Measurements from ENCODE around the gene RRAD. TPM values are rescaled to one million over a fixed set of nuclear protein-coding genes. Genes with fewer than 3 reads are reported as not detected.
"Not testable (repeated sequence)": the region's sequence is repeated elsewhere in the genome, so short reads cannot be mapped to it uniquely, and the experiment has no call there.

The RRAD gene
- total RNA-seq, 1 experiment from 2014 or later: 9.4 TPM

- peak; percentile 63 for DNase-seq (ENCODE audit: low read depth)
These were observed 25.8 kb upstream of the RRAD start for GRCh38 chr16:66950971-66951790.

GRCh38 chr16:66950437-66950836 is 25.1 kb upstream of the RRAD start:
- DNase-seq (ENCODE audit: low read depth): no peak

- DNase-seq (ENCODE audit: low read depth): no peak
These were observed 24.1 kb upstream of the RRAD start for GRCh38 chr16:66949472-66949871.

GRCh38 chr16:66948837-66949225 is 23.5 kb upstream of the RRAD start:
- no peak for DNase-seq (ENCODE audit: low read depth)

GRCh38 chr16:66948134-66948836 is 22.9 kb upstream of the RRAD start:
- peak; percentile 36 for DNase-seq (ENCODE audit: low read depth)

- peak; percentile 89 for DNase-seq (ENCODE audit: low read depth)
These were observed 22.1 kb upstream of the RRAD start for GRCh38 chr16:66947302-66948065.

- DNase-seq (ENCODE audit: low read depth): no peak
These were observed 21.6 kb upstream of the RRAD start for GRCh38 chr16:66946974-66947301.

GRCh38 chr16:66946541-66946940 is 21.2 kb upstream of the RRAD start:
- no peak for DNase-seq (ENCODE audit: low read depth)

GRCh38 chr16:66945939-66946338 is 20.6 kb upstream of the RRAD start:
- no peak for DNase-seq (ENCODE audit: low read depth)

GRCh38 chr16:66944971-66945370 is 19.6 kb upstream of the RRAD start:
- not testable (repeated sequence) for DNase-seq (ENCODE audit: low read depth)

- DNase-seq (ENCODE audit: low read depth): no peak
These were observed 18.7 kb upstream of the RRAD start for GRCh38 chr16:66944054-66944441.

GRCh38 chr16:66943426-66944053 is 18.2 kb upstream of the RRAD start:
- DNase-seq (ENCODE audit: low read depth): no peak

GRCh38 chr16:66942981-66943380 is 17.6 kb upstream of the RRAD start:
- DNase-seq (ENCODE audit: low read depth): no peak

GRCh38 chr16:66940236-66940635 is 14.9 kb upstream of the RRAD start:
- no peak for DNase-seq (ENCODE audit: low read depth)

GRCh38 chr16:66939366-66939765 is 14.0 kb upstream of the RRAD start:
- DNase-seq (ENCODE audit: low read depth): no peak

- DNase-seq (ENCODE audit: low read depth): no peak
These were observed 12.5 kb upstream of the RRAD start for GRCh38 chr16:66937725-66938337.

GRCh38 chr16:66936889-66937554 is 11.7 kb upstream of the RRAD start:
- no peak for DNase-seq (ENCODE audit: low read depth)

- no peak for DNase-seq (ENCODE audit: low read depth)
These were observed 11.1 kb upstream of the RRAD start for GRCh38 chr16:66936462-66936861.

GRCh38 chr16:66935314-66936011 is 10.1 kb upstream of the RRAD start, which contains the start of gene CES2:
TSS of gene CES2 (plus strand) at chr16:66935516. CDS start at chr16:66935636, 120 bp downstream.
- peak; percentile 50 for DNase-seq (ENCODE audit: low read depth)

GRCh38 chr16:66934839-66935313 is 9.5 kb upstream of the RRAD start:
- not testable (repeated sequence) for DNase-seq (ENCODE audit: low read depth)

Data from M059J (cell line).